ENCODE data around the gene F10.

DNA sequence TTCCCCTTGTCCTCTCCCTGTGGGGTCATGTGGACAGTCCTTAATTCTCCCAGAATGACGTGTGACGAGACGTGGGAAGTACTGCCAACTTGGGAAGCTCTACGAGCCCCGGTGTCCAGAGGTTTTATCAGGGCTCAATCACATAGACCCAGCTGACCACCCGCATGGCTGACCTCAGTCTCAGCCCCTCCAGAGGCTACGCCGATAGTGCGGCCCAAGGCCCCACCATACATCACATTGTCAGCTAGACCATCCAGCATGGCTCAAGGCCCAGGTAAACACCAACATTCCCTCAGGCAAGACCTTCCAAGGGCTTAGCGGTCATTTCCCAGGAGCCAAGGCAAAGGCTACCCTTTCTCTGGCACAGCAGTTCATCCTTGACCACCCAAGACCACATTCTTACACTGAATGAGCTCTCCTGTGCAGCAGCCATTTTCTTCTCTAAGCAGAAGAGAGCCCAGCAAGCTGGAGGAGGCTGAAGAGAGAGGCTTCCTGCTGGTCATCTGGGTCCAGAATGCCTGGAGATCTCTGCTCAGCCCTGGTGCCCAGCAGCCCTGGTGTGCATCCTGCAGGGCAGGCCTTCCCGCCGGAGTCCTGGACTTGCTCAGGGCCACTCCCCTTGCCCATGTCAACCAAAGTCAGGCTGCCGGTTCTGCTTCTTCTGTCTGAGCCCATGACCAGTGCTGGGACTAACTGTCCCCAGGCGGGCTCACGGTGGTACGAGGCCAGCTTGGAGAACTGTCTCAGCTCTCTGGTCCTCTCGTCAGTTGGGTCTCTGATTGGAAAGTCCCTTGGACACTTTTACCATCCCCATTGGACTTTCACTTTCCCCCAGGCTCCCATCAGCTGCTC is 7.9 kb upstream of the F10 start:
- TF ChIP-seq, protein P1, sequence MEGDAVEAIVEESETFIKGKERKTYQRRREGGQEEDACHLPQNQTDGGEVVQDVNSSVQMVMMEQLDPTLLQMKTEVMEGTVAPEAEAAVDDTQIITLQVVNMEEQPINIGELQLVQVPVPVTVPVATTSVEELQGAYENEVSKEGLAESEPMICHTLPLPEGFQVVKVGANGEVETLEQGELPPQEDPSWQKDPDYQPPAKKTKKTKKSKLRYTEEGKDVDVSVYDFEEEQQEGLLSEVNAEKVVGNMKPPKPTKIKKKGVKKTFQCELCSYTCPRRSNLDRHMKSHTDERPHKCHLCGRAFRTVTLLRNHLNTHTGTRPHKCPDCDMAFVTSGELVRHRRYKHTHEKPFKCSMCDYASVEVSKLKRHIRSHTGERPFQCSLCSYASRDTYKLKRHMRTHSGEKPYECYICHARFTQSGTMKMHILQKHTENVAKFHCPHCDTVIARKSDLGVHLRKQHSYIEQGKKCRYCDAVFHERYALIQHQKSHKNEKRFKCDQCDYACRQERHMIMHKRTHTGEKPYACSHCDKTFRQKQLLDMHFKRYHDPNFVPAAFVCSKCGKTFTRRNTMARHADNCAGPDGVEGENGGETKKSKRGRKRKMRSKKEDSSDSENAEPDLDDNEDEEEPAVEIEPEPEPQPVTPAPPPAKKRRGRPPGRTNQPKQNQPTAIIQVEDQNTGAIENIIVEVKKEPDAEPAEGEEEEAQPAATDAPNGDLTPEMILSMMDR (IDR thresholded peaks at IDR 0.05), result no peak
- no peak for TF ChIP-seq POLR2A (IDR thresholded peaks at IDR 0.05)
